SK-N-SH (cell line): ENCODE results near the gene CARS2. TPM values are rescaled to one million over a fixed set of nuclear protein-coding genes. Genes with fewer than 3 reads are reported as not detected.

Experiments
- CTCF ChIA-PET: fragments of 300-600, 350-600 bp; formaldehyde crosslinking; extraction: SDS; loops from one replicate; lab custom pipeline; 2021; lab: Yijun Ruan, JAX
- POLR2A ChIA-PET: fragments of 350-600 bp; sonication (Branson Sonifier 250); formaldehyde crosslinking; extraction: SDS; loops from one replicate; lab custom pipeline; 2020; ENCODE audit warnings: antibody characterized with exemption, inconsistent platforms; lab: Yijun Ruan, JAX
- DNase-seq: peaks from one replicate; pipeline ENCODE4 v3.0.0; 2012
- H2AFZ ChIP-seq: fragments of 200-600 bp; sonication (generic); 2 replicates; pipeline ENCODE4 v1.8.1; 2016; ENCODE audit warnings: antibody characterized with exemption, mild to moderate bottlenecking, low read depth
- H3F3A ChIP-seq: fragments of 200-600 bp; sonication (generic); replicated peaks from 2 replicates; pipeline ENCODE3; 2016; ENCODE audit warnings: antibody characterized with exemption, mild to moderate bottlenecking; ENCODE audit not compliant: insufficient read depth
- H3K27ac ChIP-seq, 2 experiments: fragments of 200-500 bp in 1 of 2; fragments of 200-600 bp in 1 of 2; sonication (Bioruptor generic) in 1 of 2; sonication (generic), shearing (Covaris generic) in 1 of 2; 2 replicates each; pipeline versions ENCODE4 v1.5.1 to v1.6.1; 2014 to 2016; ENCODE audit warnings: low read depth in 2 of 2, inconsistent platforms in 1 of 2, low read length in 1 of 2, mild to moderate bottlenecking in 1 of 2, mixed read lengths in 1 of 2
- H3K27me3 ChIP-seq: fragments of 200-600 bp; sonication (generic), shearing (Covaris generic); 2 replicates; pipeline ENCODE4 v1.6.1; 2016; ENCODE audit warnings: mixed run types; ENCODE audit not compliant: insufficient read depth
- H3K36me3 ChIP-seq, 2 experiments: fragments of 200-500 bp in 1 of 2; fragments of 200-600 bp in 1 of 2; sonication (Bioruptor generic) in 1 of 2; sonication (generic) in 1 of 2; replicated peaks in 1 of 2; 2 replicates each; pipeline versions ENCODE3 to v1.5.1; 2014 to 2016; ENCODE audit warnings: low read length in 1 of 2, mild to moderate bottlenecking in 1 of 2; ENCODE audit not compliant: insufficient read depth in 2 of 2, control insufficient read depth in 1 of 2
- H3K4me1 ChIP-seq, 2 experiments: fragments of 200-500 bp in 1 of 2; fragments of 200-600 bp in 1 of 2; sonication (Bioruptor generic) in 1 of 2; sonication (generic), shearing (Covaris generic) in 1 of 2; 2 replicates each; pipeline versions ENCODE4 v1.5.1 to v1.6.1; 2014 to 2016; ENCODE audit warnings: low read depth in 1 of 2, low read length in 1 of 2, mixed run types in 1 of 2; ENCODE audit not compliant: insufficient read depth in 2 of 2, control insufficient read depth in 1 of 2
- H3K4me2 ChIP-seq: fragments of 200-600 bp; sonication (generic), shearing (Covaris generic); 2 replicates; pipeline ENCODE4 v1.6.1; 2017; ENCODE audit warnings: mixed run types
- H3K4me3 ChIP-seq, 2 experiments: fragments of 200-500 bp in 1 of 2; fragments of 200-600 bp in 1 of 2; sonication (Bioruptor generic) in 1 of 2; sonication (generic), shearing (Covaris generic) in 1 of 2; 2 replicates each; pipeline versions ENCODE4 v1.5.1 to v1.8.1; 2014 to 2016; ENCODE audit warnings: low read depth in 2 of 2, inconsistent platforms in 1 of 2, low read length in 1 of 2, mild to moderate bottlenecking in 1 of 2, mixed read lengths in 1 of 2, moderate library complexity in 1 of 2
- H3K79me2 ChIP-seq: fragments of 200-600 bp; sonication (generic); 2 replicates; pipeline ENCODE4 v1.8.1; 2017; ENCODE audit warnings: mild to moderate bottlenecking; ENCODE audit not compliant: insufficient read depth
- H3K9ac ChIP-seq: fragments of 200-600 bp; sonication (generic); 2 replicates; pipeline ENCODE4 v1.6.1; 2017; ENCODE audit warnings: mixed run types
- H3K9me2 ChIP-seq: fragments of 200-600 bp; sonication (generic); 2 replicates; pipeline ENCODE4 v1.6.1; 2017; ENCODE audit warnings: mixed run types
- H3K9me3 ChIP-seq: fragments of 200-600 bp; sonication (generic); 2 replicates; pipeline ENCODE4 v1.6.1; 2017; ENCODE audit warnings: mixed run types, mild to moderate bottlenecking, moderate library complexity
- H4K20me1 ChIP-seq: fragments of 200-600 bp; sonication (generic); 2 replicates; pipeline ENCODE4 v1.6.1; 2017; ENCODE audit warnings: mild to moderate bottlenecking, mixed run types; ENCODE audit not compliant: insufficient read depth
- CHD2 ChIP-seq: fragments of 150-350 bp; IDR thresholded peaks from 2 replicates; pipeline ENCODE4 v1.6.1; 2018; ENCODE audit warnings: low read length; ENCODE audit not compliant: partially characterized antibody
- ELF1 ChIP-seq: IDR thresholded peaks from 2 replicates; pipeline ENCODE4 v1.4.0; 2012
- GABPA ChIP-seq: IDR thresholded peaks from 2 replicates; pipeline ENCODE4 v1.4.0; 2012; ENCODE audit warnings: low read depth, mild to moderate bottlenecking
- GATA2 ChIP-seq: sonication (generic); formaldehyde crosslinking; IDR thresholded peaks from 2 replicates; pipeline ENCODE4 v1.5.0; 2020; ENCODE audit warnings: mild to moderate bottlenecking, missing genetic modification reagents
- IRF3 ChIP-seq: fragments of 150-350 bp; IDR thresholded peaks from 2 replicates; pipeline ENCODE4 v1.6.1; 2016; ENCODE audit warnings: mild to moderate bottlenecking, low read depth, low read length
- MEF2A ChIP-seq: IDR thresholded peaks from 2 replicates; pipeline ENCODE4 v1.4.0; 2012; ENCODE audit warnings: low read depth, borderline replicate concordance
- MXI1 ChIP-seq: IDR thresholded peaks from 2 replicates; pipeline ENCODE4 v1.6.1; 2012; ENCODE audit warnings: mild to moderate bottlenecking, low read depth, low read length, improper control_type of control experiment
- NRF1 ChIP-seq: IDR thresholded peaks from 2 replicates; pipeline ENCODE4 v1.6.1; 2012; ENCODE audit warnings: low read depth, mild to moderate bottlenecking, low read length
- POLR2AphosphoS5 ChIP-seq: IDR thresholded peaks from 2 replicates; pipeline ENCODE4 v1.6.1; 2012; ENCODE audit warnings: low read depth, low read length
- RAD21 ChIP-seq: IDR thresholded peaks from 2 replicates; pipeline ENCODE4 v1.6.1; 2012; ENCODE audit warnings: mild to moderate bottlenecking, low read length
- RFX5 ChIP-seq: IDR thresholded peaks from 2 replicates; pipeline ENCODE4 v1.6.1; 2012; ENCODE audit warnings: mild to moderate bottlenecking, improper control_type of control experiment, low read length
- SIN3A ChIP-seq: IDR thresholded peaks from 2 replicates; pipeline ENCODE4 v1.6.1; 2012; ENCODE audit warnings: low read depth, mild to moderate bottlenecking, low read length, moderate library complexity, borderline replicate concordance
- TAF1 ChIP-seq: IDR thresholded peaks from 2 replicates; pipeline ENCODE4 v1.6.1; 2012; ENCODE audit warnings: low read depth, mild to moderate bottlenecking, low read length, moderate library complexity, borderline replicate concordance
- ZBTB33 ChIP-seq: IDR thresholded peaks from 2 replicates; pipeline ENCODE4 v1.4.0; 2012; ENCODE audit warnings: low read depth, borderline replicate concordance
- WGBS: methylation state at CpG from one replicate; pipeline ENCODE4 v1.1.6; 2017; ENCODE audit warnings: low lambda C conversion rate; 5-methylcytosine and 5-hydroxymethylcytosine counted together
- polyA plus RNA-seq, 3 experiments: library from polyadenylated mRNA; depleted of rRNA; stranded (reverse); fragments of >200 nt; gene quantifications; 2 replicates each; pipeline ENCODE4 v1.2.3, GENCODE V29; 2012
- TF ChIP-seq, protein P1 (sequence below): IDR thresholded peaks from 2 replicates; pipeline ENCODE4 v1.4.0; 2012; ENCODE audit warnings: low read depth
- TF ChIP-seq, protein P2 (sequence below): IDR thresholded peaks from 2 replicates; pipeline ENCODE4; 2012
- TF ChIP-seq, protein P3 (sequence below): fragments of 200-600 bp; sonication (generic); IDR thresholded peaks from 2 replicates; pipeline ENCODE4 v1.6.1; 2017; ENCODE audit warnings: antibody characterized with exemption, mild to moderate bottlenecking, moderate library complexity

Gene CARS2
- polyA plus RNA-seq, 1 of the 3 experiments (the other 2 are of a cell fraction), result 78.6 TPM

- ChIA-PET CTCF (interaction anchor here (1.0 to 1.8 kb wide), 3 partner anchors 30 to 257 kb away, joined by 3 to 6 read pairs (median 4); no protein-coding TSS in a partner anchor), POLR2A (interaction anchor here (1.2 to 1.3 kb wide), 4 partner anchors 10 to 205 kb away, joined by 3 to 4 read pairs (median 4); partner anchors contain the start of gene ANKRD10)
- peak overlapping the region; percentile 97 for H3K4me2 ChIP-seq
- no peaks in the 10 kb centered on the region for H3K27me3 ChIP-seq
- TF ChIP-seq GATA2 (CRISPR knock-in tag) (no peak), MEF2A (no peak), IRF3 (peak; percentile 89), POLR2AphosphoS5 (peak; percentile 95), ELF1 (peak; percentile 84), GABPA (peak; percentile 71), TAF1 (peak; percentile 75; the same call in 1 of the 2 replicates), CHD2 (peak; percentile 65), ZBTB33 (peak; percentile 51; the same call in 1 of the 2 replicates), RAD21 (no peak), MXI1 (peak; percentile 78; the same call in 1 of the 2 replicates), RFX5 (no peak), NRF1 (peak; percentile 97), SIN3A (peak; percentile 80; the same call in 1 of the 2 replicates)
- TF ChIP-seq, protein P1, sequence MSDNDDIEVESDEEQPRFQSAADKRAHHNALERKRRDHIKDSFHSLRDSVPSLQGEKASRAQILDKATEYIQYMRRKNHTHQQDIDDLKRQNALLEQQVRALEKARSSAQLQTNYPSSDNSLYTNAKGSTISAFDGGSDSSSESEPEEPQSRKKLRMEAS, result peak; percentile 41; the same call in 1 of the 2 replicates
- TF ChIP-seq, protein P2, sequence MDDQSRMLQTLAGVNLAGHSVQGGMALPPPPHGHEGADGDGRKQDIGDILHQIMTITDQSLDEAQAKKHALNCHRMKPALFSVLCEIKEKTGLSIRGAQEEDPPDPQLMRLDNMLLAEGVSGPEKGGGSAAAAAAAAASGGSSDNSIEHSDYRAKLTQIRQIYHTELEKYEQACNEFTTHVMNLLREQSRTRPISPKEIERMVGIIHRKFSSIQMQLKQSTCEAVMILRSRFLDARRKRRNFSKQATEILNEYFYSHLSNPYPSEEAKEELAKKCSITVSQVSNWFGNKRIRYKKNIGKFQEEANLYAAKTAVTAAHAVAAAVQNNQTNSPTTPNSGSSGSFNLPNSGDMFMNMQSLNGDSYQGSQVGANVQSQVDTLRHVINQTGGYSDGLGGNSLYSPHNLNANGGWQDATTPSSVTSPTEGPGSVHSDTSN, result peak; percentile 99
- TF ChIP-seq, protein P3, sequence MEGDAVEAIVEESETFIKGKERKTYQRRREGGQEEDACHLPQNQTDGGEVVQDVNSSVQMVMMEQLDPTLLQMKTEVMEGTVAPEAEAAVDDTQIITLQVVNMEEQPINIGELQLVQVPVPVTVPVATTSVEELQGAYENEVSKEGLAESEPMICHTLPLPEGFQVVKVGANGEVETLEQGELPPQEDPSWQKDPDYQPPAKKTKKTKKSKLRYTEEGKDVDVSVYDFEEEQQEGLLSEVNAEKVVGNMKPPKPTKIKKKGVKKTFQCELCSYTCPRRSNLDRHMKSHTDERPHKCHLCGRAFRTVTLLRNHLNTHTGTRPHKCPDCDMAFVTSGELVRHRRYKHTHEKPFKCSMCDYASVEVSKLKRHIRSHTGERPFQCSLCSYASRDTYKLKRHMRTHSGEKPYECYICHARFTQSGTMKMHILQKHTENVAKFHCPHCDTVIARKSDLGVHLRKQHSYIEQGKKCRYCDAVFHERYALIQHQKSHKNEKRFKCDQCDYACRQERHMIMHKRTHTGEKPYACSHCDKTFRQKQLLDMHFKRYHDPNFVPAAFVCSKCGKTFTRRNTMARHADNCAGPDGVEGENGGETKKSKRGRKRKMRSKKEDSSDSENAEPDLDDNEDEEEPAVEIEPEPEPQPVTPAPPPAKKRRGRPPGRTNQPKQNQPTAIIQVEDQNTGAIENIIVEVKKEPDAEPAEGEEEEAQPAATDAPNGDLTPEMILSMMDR, result no peak
- no peaks in the 10 kb centered on the region for H3K9me3 ChIP-seq
- peaks cover 23% of the 10 kb centered on the region for H4K20me1 ChIP-seq
- H3K9me2 ChIP-seq, result no peaks in the 10 kb centered on the region
- peak overlapping the region; percentile 100 for H3K27ac ChIP-seq
- peak; percentile 94 for DNase-seq
- peaks cover 15% of the 10 kb centered on the region for H3F3A ChIP-seq
- 0 out of 2 replicates have a peak overlapping the region, but pooled peaks have one; percentile 56 for H2AFZ ChIP-seq
- peaks cover 51% of the 10 kb centered on the region for H3K79me2 ChIP-seq
- peaks cover 3 to 6% of the 10 kb centered on the region in 2 experiments; a peak in 3 of 4 replicates for H3K4me1 ChIP-seq
- peak overlapping the region; percentile 100 for H3K9ac ChIP-seq
- peak overlapping the region; percentile 97 to 99 for H3K4me3 ChIP-seq
- H3K36me3 ChIP-seq, result no peaks in the 10 kb centered on the region
- WGBS, result 0% methylated on average over 5 of the region's 68 CpGs
Observed at GRCh38 chr13:110712849-110713641, 7.1 kb upstream of the CARS2 start.
